Fibroblast of lung (primary cell): Measurements from ENCODE around the gene NEO1.

Experiments used
- CTCF ChIP-seq, 2 donors: IDR thresholded peaks in 1 of 2; conservative IDR thresholded peaks in 1 of 2; 1 replicate in 1 of 2; 2 replicates in 1 of 2; pipeline ENCODE4 v1.5.1; 2011 to 2012; ENCODE audit warnings: low read length in 2 of 2, control low read depth in 1 of 2, inconsistent platforms in 1 of 2, low read depth in 1 of 2, mild to moderate bottlenecking in 1 of 2
- EZH2 ChIP-seq: IDR thresholded peaks from 2 replicates; pipeline ENCODE4 v1.5.1; 2012; ENCODE audit warnings: low read length, control low read depth, mild to moderate bottlenecking; ENCODE audit errors: missing control alignments

- no peak for TF ChIP-seq CTCF (conservative IDR thresholded peaks at IDR 0.05 in 1 of 2, IDR thresholded peaks at IDR 0.05 in 1 of 2; ENCODE audit: low read depth in 1 of 2, low read length in 2 of 2)
- TF ChIP-seq EZH2 = no peak
Measured at GRCh38 chr15:73024168-73024567, 28.1 kb upstream of the NEO1 start.
